LoVo (cell line): ENCODE measurements around the gene KCNQ1.
"Not testable (repeated sequence)": the region's sequence is repeated elsewhere in the genome, so short reads cannot be mapped to it uniquely, and the experiment has no call there.

Experiments
- DNase-seq: peaks from one replicate; pipeline ENCODE4 v3.0.0-alpha.2; 2016; ENCODE audit warnings: low spot score

Gene KCNQ1

GRCh38 chr11:2591805-2592204, 147.0 kb downstream of the KCNQ1 start:
- no peak for DNase-seq

DNA sequence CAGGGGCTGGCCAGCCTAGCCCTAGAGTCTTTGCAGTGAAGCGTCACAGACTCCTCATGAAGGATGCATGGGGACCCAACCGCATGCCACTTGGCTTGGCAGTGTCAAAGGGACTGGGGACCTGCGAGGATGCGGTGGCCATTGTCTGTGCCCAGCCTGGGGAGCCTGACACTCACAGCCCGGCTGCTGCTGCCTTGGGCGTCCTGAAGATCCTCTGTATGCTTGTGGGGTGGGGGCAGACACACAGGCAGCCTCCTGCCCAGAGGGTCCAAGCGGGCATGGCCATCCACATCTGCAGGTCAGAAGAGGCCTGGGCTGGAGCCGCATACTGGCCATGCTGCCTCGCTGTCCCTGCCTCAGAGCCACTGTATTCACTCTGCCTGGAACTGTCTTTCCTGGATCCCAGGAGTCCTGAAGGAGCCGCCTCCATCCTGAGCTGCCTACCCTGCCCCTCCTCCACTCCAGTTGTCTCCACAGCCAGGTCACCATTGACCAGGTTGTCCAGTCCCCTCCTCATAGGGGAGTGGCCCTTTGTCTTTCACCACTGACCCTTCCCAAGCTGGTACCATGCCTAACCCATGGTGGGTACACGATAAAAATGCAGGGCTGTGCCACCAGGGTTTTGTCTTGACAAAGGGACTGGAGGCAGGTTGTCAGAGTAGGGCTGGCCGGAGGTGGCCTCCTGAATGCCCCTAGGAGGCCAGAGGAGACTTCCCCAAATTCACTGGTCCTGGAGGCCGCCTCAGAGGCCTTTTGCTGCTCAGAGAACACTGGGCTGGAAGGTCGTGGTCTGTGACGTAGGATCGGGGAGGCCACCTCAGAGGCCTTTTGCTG, 148.0 kb downstream of the KCNQ1 start:
- no peak for DNase-seq

- no peak for DNase-seq
Observed at GRCh38 chr11:2593393-2593950, 148.7 kb downstream of the KCNQ1 start.

GRCh38 chr11:2594267-2594666, 149.5 kb downstream of the KCNQ1 start:
- DNase-seq = no peak

GRCh38 chr11:2595204-2595603, 150.4 kb downstream of the KCNQ1 start:
- DNase-seq = no peak

DNA sequence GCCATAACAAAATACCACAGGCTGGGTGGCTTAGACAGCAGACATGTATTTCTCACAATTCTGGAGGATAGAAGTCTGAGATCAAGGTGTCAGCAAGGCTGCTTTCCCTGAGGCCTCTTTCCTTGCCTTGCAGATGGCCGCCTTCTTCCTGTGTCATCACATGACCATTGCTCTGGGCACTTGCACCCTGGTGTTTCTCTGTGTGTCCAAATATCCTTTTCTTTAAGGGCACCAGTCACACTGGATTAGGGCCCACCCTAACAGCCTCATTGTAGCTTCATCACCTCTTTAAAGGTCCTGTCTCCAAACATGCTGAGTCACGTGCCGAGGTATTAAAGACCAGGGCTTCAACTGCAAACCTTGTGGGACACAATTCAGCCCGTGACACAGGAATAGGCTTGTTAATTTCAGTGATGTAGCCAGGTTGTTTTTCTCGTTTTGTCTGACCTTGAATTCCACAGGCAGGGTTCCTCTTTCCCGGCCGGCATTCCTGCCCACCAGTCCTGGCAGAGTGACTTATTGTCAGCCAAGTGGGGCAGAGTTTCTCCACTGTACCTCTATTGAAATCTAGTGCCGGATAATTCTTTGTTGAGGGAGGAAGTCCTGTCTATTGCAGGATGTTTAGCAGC, 154.9 kb downstream of the KCNQ1 start:
- no peak for DNase-seq

- no peak for DNase-seq
Observed at GRCh38 chr11:2609345-2609744, 164.5 kb downstream of the KCNQ1 start.

DNA sequence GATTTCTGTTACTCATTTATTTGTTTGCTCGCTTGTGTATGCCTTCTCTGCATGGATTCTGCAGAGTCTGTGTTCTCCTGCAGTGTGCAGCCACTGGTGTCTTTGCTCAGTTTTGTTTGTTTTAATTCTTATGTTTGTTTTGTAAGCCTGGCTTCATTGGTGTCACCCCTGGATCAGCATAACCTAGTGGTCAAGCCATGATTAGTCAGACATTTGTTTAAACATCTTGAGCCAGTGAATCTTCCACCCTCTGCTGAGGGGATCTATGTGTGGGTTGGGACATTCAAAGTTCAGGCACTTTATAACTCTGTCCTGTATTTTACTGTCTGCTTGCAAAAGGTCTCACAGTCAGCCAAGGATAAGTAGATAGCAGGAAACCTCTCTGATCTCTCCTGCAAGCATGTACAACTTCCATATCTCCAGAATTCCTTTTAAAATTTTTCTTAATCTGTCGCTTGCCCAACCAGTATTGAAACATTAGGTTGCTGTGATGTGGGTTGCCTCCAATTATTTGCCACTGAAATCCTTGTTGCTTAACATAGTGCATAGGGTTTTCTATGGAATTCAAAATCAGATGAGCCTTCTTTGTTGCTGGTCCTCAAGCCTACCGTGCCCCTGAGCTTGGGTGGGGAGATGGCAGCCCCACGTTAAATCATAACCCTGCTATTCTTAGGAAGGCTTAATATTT, 168.2 kb downstream of the KCNQ1 start:
- DNase-seq = no peak

- no peak for DNase-seq
Observed at GRCh38 chr11:2621894-2622293, 177.1 kb downstream of the KCNQ1 start.

DNA sequence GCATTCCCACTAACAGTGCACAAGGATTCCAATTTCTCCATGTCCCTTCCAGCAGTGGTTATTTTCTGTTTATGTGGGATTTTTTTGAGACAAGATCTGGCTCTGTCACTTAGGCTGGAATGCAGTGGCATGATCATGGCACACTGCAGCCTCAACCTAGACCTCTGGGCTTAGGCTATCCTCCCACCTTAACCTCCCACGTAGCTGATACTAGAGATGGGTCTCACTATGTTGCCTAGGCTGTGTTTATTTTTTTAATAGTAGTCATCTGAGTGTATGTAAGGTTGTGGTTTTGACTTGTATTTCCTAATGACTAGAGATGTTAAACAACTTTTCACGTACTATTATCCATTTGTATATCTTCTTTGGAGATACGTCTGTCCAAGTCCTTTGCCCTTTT, 180.4 kb downstream of the KCNQ1 start:
- no peak for DNase-seq

- no peak for DNase-seq
Observed at GRCh38 chr11:2630679-2631078, 185.9 kb downstream of the KCNQ1 start.

DNA sequence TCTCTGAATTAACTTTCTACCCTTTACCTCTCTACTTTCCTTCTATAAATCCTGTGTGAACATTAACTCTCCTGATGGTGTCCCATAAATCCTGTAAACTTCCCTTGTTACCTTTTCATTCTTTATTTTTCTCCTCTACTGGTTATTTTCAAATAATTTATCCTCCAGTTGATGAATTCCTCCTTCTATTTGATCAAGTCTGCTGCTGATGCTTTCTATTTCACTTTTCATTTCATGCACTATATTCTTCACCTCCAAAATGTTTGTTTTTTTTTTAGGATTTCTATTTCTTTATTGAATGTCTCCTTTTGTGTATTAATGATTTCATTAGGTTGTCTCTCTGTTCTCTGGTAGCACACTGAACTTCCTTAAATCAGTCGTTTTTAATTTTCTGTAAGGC, 186.4 kb downstream of the KCNQ1 start:
- DNase-seq = no peak

DNA sequence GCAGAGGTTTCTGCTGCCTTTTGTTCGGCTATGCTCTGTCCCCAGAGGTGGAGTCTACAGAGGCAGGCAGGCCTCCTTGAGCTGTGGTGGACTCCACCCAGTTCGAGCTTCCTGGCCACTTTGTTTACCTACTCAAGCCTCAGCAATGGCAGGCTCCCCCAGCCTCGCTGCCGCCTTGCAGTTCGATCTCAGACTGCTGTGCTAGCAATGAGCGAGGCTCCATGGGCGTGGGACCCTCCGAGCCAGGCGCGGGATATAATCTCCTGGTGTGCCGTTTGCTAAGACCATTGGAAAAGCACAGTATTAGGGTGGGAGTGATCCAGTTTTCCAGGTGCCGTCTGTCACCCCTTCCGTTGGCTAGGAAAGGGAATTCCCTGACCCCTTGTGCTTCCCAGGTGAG, 195.0 kb downstream of the KCNQ1 start:
- DNase-seq = not testable (repeated sequence)

DNA sequence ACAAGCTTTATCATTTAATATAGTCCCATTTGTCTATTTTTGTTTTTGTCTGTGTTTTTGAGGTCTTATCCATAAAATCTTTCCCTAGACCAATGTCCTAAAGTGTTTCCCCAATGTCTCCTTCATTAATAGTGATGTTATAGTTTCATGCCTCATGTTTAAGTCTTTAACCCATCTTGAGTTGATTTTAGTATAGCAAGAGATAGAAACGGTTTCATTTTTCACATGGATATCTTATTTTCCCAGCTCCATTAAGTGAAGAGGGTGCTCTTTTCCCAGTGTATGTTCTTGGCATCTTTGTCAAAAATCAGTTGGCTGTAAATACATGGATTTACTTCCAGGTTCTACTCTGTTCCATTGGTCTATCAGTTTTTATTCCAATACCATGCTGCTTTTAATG, 196.8 kb downstream of the KCNQ1 start:
- no peak for DNase-seq

DNA sequence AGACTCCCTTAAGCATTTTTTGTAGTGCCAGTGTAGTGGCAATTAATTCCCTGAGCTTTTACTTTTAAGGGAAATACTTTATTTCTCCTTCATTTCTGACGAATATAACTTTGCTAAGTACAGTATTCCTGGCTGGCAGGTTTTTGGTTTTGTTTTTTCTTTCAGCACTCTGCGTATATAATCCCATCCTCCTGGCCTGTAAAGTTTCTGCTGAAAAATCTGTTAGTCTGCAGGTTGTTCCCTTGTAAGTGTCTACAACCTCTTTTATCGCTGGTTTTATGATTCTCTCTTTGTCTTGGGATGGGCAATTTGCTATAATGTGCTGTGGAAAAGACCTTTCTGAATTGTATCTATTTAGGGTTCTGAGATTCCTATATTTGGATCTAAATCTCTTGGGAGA, 198.9 kb downstream of the KCNQ1 start:
- no peak for DNase-seq

GRCh38 chr11:2644844-2645778, 200.3 kb downstream of the KCNQ1 start:
- no peak for DNase-seq

DNA sequence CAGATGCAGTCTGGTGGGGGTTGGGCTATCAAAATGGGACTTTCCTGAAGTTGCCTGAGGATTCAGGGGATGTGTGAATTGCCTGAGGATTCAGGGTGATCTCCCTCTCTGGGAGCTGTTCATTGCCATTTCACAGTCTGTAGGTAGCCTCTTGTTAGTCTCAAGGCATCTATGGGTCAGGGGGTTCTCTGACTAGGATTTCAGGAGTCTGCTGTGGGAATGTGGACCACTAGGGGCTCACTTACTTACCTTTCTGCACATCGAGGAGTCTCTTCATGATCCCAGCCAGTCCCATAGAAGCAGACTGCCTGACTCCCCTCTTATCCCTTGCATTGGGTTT, 200.9 kb downstream of the KCNQ1 start:
- no peak for DNase-seq

GRCh38 chr11:2647167-2647566, 202.4 kb downstream of the KCNQ1 start:
- DNase-seq = no peak

GRCh38 chr11:2647953-2648352, 203.1 kb downstream of the KCNQ1 start:
- no peak for DNase-seq

GRCh38 chr11:2649400-2649799, 204.6 kb downstream of the KCNQ1 start:
- no peak for DNase-seq

DNA sequence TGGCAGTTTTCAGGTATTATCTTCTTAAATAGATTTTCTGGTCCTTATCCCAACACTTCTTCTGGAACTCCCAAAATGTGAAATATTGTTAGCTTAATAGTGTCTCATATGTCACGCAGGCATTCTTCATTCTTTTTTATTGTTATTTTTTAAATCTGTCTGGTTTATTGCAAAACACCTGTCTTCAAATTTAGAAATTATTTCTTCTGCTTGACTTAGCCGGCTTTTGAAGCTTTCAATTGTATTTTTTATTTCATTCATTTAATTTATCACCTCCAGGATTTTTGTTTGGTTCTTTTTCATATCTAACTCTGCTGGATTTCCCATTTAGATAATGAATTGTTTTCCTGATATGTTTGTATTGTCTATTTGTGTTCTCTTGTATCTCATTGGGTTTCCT, 205.0 kb downstream of the KCNQ1 start:
- DNase-seq = no peak

GRCh38 chr11:2650343-2650867, 205.6 kb downstream of the KCNQ1 start:
- DNase-seq = no peak
